PC-9 (cell line): ENCODE measurements around the gene NXF1. TPM values are rescaled to one million over a fixed set of nuclear protein-coding genes. Genes with fewer than 3 reads are reported as not detected.

Experiments used
- BruUV-seq: library from RNA; stranded (reverse); fragments of 400-500 nt; replicated peaks from 2 replicates; lab custom pipeline; 2021; lab: Mats Ljungman, UMichigan
- CTCF ChIA-PET: fragments of 300-600 bp; sonication (Branson Sonifier 250); formaldehyde crosslinking; loops from one replicate; lab custom pipeline; 2022; ENCODE audit warnings: antibody characterized with exemption; lab: Charles Lee
- POLR2A ChIA-PET: fragments of 300-600 bp; sonication (Branson Sonifier 250); formaldehyde crosslinking; loops from one replicate; lab custom pipeline; 2022; ENCODE audit warnings: antibody characterized with exemption; ENCODE audit not compliant: unreplicated experiment; lab: Charles Lee
- DNase-seq, 2 experiments: peaks; one replicate each; pipeline versions ENCODE4 v3.0.0 to v3.0.0-alpha.2; 2015 to 2022; ENCODE audit warnings: mixed read lengths in 1 of 2
- H2AFZ ChIP-seq: fragments of 200-600 bp; sonication (generic); 2 replicates; pipeline ENCODE4 v1.8.1; 2017; ENCODE audit warnings: antibody characterized with exemption
- H3F3A ChIP-seq: fragments of 200-600 bp; sonication (generic); 2 replicates; pipeline ENCODE4 v1.8.1; 2017; ENCODE audit warnings: antibody characterized with exemption, mild to moderate bottlenecking, low read depth; ENCODE audit not compliant: insufficient read depth
- H3K27ac ChIP-seq: fragments of 200-600 bp; sonication (generic); 2 replicates; pipeline ENCODE4 v1.6.1; 2016; ENCODE audit warnings: mixed run types
- H3K27me3 ChIP-seq: fragments of 200-600 bp; sonication (generic); 2 replicates; pipeline ENCODE4 v1.6.1; 2016; ENCODE audit warnings: low read depth, mixed run types; ENCODE audit not compliant: insufficient read depth
- H3K36me3 ChIP-seq: fragments of 200-600 bp; sonication (generic); 2 replicates; pipeline ENCODE4 v1.6.1; 2016; ENCODE audit warnings: low read depth, mixed run types
- H3K4me1 ChIP-seq: fragments of 200-600 bp; sonication (generic); replicated peaks from 2 replicates; pipeline ENCODE4 v1.6.1; 2016; ENCODE audit warnings: mixed run types; ENCODE audit not compliant: insufficient read depth
- H3K4me2 ChIP-seq: fragments of 200-600 bp; sonication (generic); 2 replicates; pipeline ENCODE4 v1.6.1; 2017; ENCODE audit warnings: mixed run types
- H3K4me3 ChIP-seq: fragments of 200-600 bp; sonication (generic); 2 replicates; pipeline ENCODE4 v1.6.1; 2016; ENCODE audit warnings: mixed run types
- H3K79me2 ChIP-seq: fragments of 200-600 bp; sonication (generic); 2 replicates; pipeline ENCODE4 v1.6.1; 2017; ENCODE audit warnings: low read depth, mixed run types
- H3K9me2 ChIP-seq: fragments of 200-600 bp; sonication (generic); 2 replicates; pipeline ENCODE4 v1.8.1; 2017; ENCODE audit warnings: mild to moderate bottlenecking; ENCODE audit not compliant: insufficient read depth
- H3K9me3 ChIP-seq: fragments of 200-600 bp; sonication (generic); 2 replicates; pipeline ENCODE4 v1.8.1; 2016; ENCODE audit warnings: low read depth; ENCODE audit not compliant: insufficient read depth
- H4K20me1 ChIP-seq: fragments of 200-600 bp; sonication (generic); 2 replicates; pipeline ENCODE4 v1.8.1; 2017; ENCODE audit not compliant: insufficient read depth
- EZH2 ChIP-seq: fragments of 200-600 bp; sonication (generic); IDR thresholded peaks from 2 replicates; pipeline ENCODE4 v1.8.0; 2017; ENCODE audit warnings: antibody characterized with exemption, low read depth
- intact Hi-C: fragments of 100-400 bp; cut with micrococcal nuclease; formaldehyde crosslinking; loops from one replicate; pipeline ENCODE4 v1.10.0; 2022; ENCODE audit not compliant: unreplicated experiment
- total RNA-seq: library from RNA; stranded (reverse); gene quantifications from 2 replicates; pipeline ENCODE4 v1.2.3, GENCODE V29; 2021
- TF ChIP-seq, protein P1 (sequence below): fragments of 200-600 bp; sonication (generic); conservative IDR thresholded peaks from 2 replicates; pipeline ENCODE4 v1.6.1; 2017; ENCODE audit warnings: mixed run types, antibody characterized with exemption, mild to moderate bottlenecking, moderate library complexity

Gene NXF1
- total RNA-seq, 1 experiment from 2014 or later: 56.1 TPM

DNA sequence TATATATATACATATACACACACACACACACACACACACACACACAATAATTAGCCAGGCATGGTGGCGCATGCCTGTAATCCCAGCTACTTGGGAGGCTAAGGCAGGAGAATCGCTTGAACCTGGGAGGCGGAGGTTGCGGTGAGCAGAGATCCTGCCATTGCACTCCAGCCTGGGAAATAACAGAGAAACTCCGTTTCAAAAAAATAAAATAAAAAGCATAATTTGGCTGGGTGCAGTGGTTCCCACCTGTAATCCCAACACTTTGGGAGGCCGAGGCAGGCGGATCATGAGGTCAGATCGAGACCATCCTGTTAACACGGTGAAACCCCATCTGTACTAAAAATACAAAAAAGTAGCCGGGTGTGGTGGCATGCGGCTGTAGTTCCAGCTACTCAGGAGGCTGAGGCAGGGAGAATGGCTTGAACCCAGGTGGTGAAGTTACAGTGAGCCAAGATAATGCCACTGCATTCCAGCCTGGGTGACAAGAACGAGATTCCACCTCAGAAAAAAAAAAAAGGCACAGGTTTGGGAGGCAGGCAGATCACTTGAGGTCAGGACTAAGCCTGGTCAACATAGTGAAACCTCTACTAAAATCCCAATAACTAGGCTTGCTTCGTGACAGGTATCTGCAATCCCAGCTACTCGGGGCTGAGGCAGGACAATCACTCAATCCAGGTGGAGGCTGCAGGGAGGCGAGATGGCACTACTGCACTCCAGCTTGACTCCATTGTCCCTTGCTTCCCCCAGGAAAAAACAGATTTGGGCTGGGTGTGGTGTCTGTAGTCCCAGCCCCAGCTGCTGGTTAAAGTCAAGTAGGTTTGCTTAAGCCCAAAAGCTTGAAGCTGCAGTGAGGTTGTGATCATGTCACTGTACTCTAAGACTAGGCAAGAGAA is 45.9 kb upstream of the NXF1 start:
- Histone ChIP-seq H3F3A (peaks cover 76% of the 10 kb centered on the region), H3K4me3 (no peak overlapping the region; the same call in 1 of the 2 replicates), H3K79me2 (peaks cover 43% of the 10 kb centered on the region), H3K9me3 (no peaks in the 10 kb centered on the region), H3K9me2 (no peaks in the 10 kb centered on the region), H3K4me1 (peaks cover 28% of the 10 kb centered on the region), H3K4me2 (peak overlapping the region; percentile 89), H4K20me1 (peaks cover 40% of the 10 kb centered on the region), H3K27ac (peak overlapping the region; percentile 61), H2AFZ (no peak overlapping the region), H3K27me3 (no peaks in the 10 kb centered on the region), H3K36me3 (peaks cover 39% of the 10 kb centered on the region)
- ChIA-PET POLR2A (interaction anchor here (0.6 to 0.7 kb wide), 6 partner anchors 9 to 461 kb away, joined by 3 to 6 read pairs (median 4); partner anchors contain the start of gene UQCC3), CTCF (no interaction called here)
- peak; percentile 29 to 71 for DNase-seq
- BruUV-seq: no TSS peak
- intact Hi-C loops: no loop called here
- TF ChIP-seq, protein P1, sequence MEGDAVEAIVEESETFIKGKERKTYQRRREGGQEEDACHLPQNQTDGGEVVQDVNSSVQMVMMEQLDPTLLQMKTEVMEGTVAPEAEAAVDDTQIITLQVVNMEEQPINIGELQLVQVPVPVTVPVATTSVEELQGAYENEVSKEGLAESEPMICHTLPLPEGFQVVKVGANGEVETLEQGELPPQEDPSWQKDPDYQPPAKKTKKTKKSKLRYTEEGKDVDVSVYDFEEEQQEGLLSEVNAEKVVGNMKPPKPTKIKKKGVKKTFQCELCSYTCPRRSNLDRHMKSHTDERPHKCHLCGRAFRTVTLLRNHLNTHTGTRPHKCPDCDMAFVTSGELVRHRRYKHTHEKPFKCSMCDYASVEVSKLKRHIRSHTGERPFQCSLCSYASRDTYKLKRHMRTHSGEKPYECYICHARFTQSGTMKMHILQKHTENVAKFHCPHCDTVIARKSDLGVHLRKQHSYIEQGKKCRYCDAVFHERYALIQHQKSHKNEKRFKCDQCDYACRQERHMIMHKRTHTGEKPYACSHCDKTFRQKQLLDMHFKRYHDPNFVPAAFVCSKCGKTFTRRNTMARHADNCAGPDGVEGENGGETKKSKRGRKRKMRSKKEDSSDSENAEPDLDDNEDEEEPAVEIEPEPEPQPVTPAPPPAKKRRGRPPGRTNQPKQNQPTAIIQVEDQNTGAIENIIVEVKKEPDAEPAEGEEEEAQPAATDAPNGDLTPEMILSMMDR: no peak

DNA sequence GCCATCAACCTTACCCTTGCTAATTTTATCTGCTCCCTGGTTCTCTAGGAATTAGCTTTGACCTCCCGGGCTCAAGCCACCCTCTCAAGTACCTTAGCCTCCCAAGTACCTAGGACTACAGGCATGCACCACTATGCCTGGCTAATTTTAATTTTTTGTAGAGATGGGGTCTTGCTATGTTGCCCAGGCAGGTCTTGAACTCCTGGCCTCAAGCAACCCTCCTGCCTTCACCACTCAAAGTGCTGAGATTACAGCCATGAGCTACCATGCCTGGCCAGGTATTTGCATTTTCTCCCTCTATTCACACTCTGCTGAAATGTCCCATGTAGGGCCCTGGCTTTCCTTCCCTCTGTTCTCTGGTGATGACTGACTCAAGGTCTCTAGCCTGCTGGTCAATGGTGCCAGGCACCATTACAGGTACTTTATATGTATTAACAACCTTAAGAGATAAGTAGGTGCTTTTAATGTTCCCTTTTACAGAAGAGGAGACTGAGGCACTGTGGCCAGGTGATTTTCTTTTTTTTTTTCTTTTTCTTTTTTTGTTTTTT is 42.6 kb upstream of the NXF1 start:
- Histone ChIP-seq H3K79me2 (peaks cover 12% of the 10 kb centered on the region), H3K4me2 (no peak overlapping the region), H3F3A (peaks cover 50% of the 10 kb centered on the region), H3K27me3 (no peaks in the 10 kb centered on the region), H3K4me3 (no peak overlapping the region), H3K36me3 (peaks cover 12% of the 10 kb centered on the region), H3K9me3 (no peaks in the 10 kb centered on the region), H2AFZ (no peak overlapping the region), H3K27ac (no peak overlapping the region), H3K4me1 (peaks cover 15% of the 10 kb centered on the region), H3K9me2 (no peaks in the 10 kb centered on the region), H4K20me1 (peaks cover 15% of the 10 kb centered on the region)
- no peak for TF ChIP-seq EZH2
- TF ChIP-seq, protein P1: no peak
- BruUV-seq: no TSS peak
- ChIA-PET CTCF (interaction anchor here (0.7 kb wide), 1 partner anchor 100 kb away, joined by 5 read pairs; no protein-coding TSS in a partner anchor), POLR2A (interaction anchor here (0.6 kb wide), 1 partner anchor 183 kb away, joined by 24 read pairs; the partner anchor contains the start of gene C11orf98)
- intact Hi-C loops: no loop called here
- DNase-seq: peak in 1 of 2 experiments; percentile 10

DNA sequence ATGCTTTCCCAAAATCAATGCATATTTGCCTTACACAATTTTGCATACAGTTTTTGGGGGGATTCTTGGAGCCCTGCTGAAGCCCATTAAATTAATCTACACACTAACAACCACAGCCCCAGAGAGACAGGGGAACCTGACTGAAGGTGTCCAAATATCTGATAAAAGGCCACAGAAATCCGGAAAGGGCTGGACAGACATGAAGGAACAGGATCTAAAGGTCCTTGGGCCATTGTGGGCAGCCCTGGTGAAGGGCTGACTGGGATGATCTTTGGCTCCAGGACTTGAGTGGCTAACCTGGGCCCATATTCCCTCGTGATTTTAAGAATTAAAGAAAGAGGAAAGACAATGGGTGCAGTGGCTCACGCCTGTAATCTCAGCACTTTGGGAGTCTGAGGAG is 40.9 kb upstream of the NXF1 start:
- no peak overlapping the region for H2AFZ ChIP-seq
- CTCF ChIA-PET: no interaction called here
- no peaks in the 10 kb centered on the region for H3K79me2 ChIP-seq
- POLR2A ChIA-PET: interaction anchor here (0.7 kb wide), 1 partner anchor 80 kb away, joined by 3 read pairs; no protein-coding TSS in a partner anchor
- no peak for TF ChIP-seq EZH2
- TF ChIP-seq, protein P1: no peak
- H3K4me1 ChIP-seq: peaks cover 8% of the 10 kb centered on the region
- H3K4me2 ChIP-seq: no peak overlapping the region
- no peaks in the 10 kb centered on the region for H3K36me3 ChIP-seq
- BruUV-seq: no TSS peak
- H3K9me3 ChIP-seq: no peaks in the 10 kb centered on the region
- no peak overlapping the region for H3K4me3 ChIP-seq
- no peak for DNase-seq
- intact Hi-C loops: no loop called here
- H3K27ac ChIP-seq: no peak overlapping the region
- no peaks in the 10 kb centered on the region for H3K9me2 ChIP-seq
- H3K27me3 ChIP-seq: no peaks in the 10 kb centered on the region
- H4K20me1 ChIP-seq: no peaks in the 10 kb centered on the region
- peaks cover 41% of the 10 kb centered on the region for H3F3A ChIP-seq
